Parathyroid adenoma (tissue), 2 donors: ENCODE results near the gene ZNHIT6.
"Not testable (repeated sequence)": the region's sequence is repeated elsewhere in the genome, so short reads cannot be mapped to it uniquely, and the experiment has no call there.

Source experiments
- H2AFZ ChIP-seq: fragments of 300-600 bp; sonication (generic); one replicate; pipeline ENCODE4 v1.7.0; 2017; ENCODE audit warnings: antibody characterized with exemption, mild to moderate bottlenecking
- H3K27ac ChIP-seq: fragments of 300-600 bp; sonication (generic); one replicate; pipeline ENCODE4 v1.7.0; 2017
- H3K27me3 ChIP-seq: fragments of 300-600 bp; sonication (generic); one replicate; pipeline ENCODE4 v1.7.0; 2017; ENCODE audit warnings: low read length; ENCODE audit not compliant: control insufficient read depth, insufficient read depth
- H3K36me3 ChIP-seq: fragments of 300-600 bp; sonication (generic); one replicate; pipeline ENCODE4 v1.7.0; 2017; ENCODE audit warnings: low read length; ENCODE audit not compliant: control insufficient read depth, insufficient read depth
- H3K4me1 ChIP-seq: fragments of 300-600 bp; sonication (generic); one replicate; pipeline ENCODE4 v1.7.0; 2017; ENCODE audit warnings: control low read depth
- H3K4me2 ChIP-seq: fragments of 300-600 bp; sonication (generic); one replicate; pipeline ENCODE4 v1.7.0; 2017; ENCODE audit warnings: low read length
- H3K4me3 ChIP-seq: fragments of 300-600 bp; sonication (generic); one replicate; pipeline ENCODE4 v1.7.0; 2017; ENCODE audit warnings: low read depth, low read length
- H3K79me2 ChIP-seq: fragments of 300-600 bp; sonication (generic); one replicate; pipeline ENCODE4 v1.7.0; 2017; ENCODE audit warnings: control low read depth
- H3K9ac ChIP-seq: fragments of 300-600 bp; sonication (generic); one replicate; pipeline ENCODE4 v1.7.0; 2017; ENCODE audit warnings: mild to moderate bottlenecking
- H3K9me3 ChIP-seq: fragments of 300-600 bp; sonication (generic); one replicate; pipeline ENCODE4 v1.7.0; 2017; ENCODE audit warnings: low read length; ENCODE audit not compliant: control insufficient read depth
- TF ChIP-seq, protein P1 (sequence below): fragments of 300-600 bp; sonication (generic); IDR thresholded peaks from one replicate; pipeline ENCODE4 v1.7.0; 2017; ENCODE audit warnings: antibody characterized with exemption, mild to moderate bottlenecking
- donor health status: primary hyperparathyroidism.

Gene ZNHIT6

DNA sequence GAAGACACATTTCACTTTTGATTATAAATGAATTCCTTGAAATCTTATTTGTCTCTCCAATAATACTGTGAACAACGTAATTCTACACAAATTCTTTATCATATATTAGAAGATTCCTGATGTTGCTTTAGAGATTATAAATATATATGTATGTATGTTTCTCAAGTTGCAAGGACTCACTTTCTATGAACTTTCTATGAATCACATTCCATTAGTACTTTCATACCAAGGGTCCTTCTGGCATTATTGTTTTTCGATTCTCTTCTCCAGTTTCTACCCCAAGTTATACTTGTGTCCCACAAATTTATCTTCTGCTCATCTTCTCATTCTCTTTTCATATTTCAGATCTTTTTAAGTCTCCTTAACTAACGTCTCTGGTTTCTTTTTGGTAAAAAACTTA, 55.9 kb downstream of the ZNHIT6 start:
- Histone ChIP-seq H3K79me2 (no peaks in the 10 kb centered on the region), H3K27ac (no peak overlapping the region), H3K4me1 (no peaks in the 10 kb centered on the region), H3K27me3 (no peaks in the 10 kb centered on the region), H3K36me3 (no peaks in the 10 kb centered on the region), H2AFZ (no peak overlapping the region), H3K9me3 (no peaks in the 10 kb centered on the region), H3K4me3 (no peak overlapping the region), H3K4me2 (no peak overlapping the region), H3K9ac (no peak overlapping the region)
- TF ChIP-seq, protein P1, sequence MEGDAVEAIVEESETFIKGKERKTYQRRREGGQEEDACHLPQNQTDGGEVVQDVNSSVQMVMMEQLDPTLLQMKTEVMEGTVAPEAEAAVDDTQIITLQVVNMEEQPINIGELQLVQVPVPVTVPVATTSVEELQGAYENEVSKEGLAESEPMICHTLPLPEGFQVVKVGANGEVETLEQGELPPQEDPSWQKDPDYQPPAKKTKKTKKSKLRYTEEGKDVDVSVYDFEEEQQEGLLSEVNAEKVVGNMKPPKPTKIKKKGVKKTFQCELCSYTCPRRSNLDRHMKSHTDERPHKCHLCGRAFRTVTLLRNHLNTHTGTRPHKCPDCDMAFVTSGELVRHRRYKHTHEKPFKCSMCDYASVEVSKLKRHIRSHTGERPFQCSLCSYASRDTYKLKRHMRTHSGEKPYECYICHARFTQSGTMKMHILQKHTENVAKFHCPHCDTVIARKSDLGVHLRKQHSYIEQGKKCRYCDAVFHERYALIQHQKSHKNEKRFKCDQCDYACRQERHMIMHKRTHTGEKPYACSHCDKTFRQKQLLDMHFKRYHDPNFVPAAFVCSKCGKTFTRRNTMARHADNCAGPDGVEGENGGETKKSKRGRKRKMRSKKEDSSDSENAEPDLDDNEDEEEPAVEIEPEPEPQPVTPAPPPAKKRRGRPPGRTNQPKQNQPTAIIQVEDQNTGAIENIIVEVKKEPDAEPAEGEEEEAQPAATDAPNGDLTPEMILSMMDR, result no peak

DNA sequence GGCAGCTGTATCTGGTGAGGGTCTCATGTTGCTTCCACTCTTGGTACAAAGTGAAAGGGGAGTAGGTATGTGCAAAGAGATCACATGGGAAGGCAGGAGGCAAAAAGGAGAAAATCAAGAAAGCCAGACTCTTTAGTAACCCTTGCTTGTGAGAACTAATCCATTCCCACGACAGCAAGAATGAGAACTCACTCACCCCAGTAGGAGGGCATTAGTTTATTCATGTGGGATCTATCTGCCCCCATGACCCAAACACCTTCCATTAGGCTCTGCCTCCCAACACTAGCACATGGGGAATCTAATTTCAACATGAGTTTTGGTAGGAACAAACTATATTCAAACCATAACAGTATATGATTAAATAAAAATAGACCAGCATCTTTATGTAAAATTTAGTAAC, 57.6 kb downstream of the ZNHIT6 start:
- Histone ChIP-seq H3K9me3 (no peaks in the 10 kb centered on the region), H3K79me2 (no peaks in the 10 kb centered on the region), H3K27ac (no peak overlapping the region), H2AFZ (no peak overlapping the region), H3K4me2 (no peak overlapping the region), H3K27me3 (no peaks in the 10 kb centered on the region), H3K9ac (no peak overlapping the region), H3K4me3 (no peak overlapping the region), H3K4me1 (no peaks in the 10 kb centered on the region), H3K36me3 (no peaks in the 10 kb centered on the region)
- TF ChIP-seq, protein P1, result no peak

DNA sequence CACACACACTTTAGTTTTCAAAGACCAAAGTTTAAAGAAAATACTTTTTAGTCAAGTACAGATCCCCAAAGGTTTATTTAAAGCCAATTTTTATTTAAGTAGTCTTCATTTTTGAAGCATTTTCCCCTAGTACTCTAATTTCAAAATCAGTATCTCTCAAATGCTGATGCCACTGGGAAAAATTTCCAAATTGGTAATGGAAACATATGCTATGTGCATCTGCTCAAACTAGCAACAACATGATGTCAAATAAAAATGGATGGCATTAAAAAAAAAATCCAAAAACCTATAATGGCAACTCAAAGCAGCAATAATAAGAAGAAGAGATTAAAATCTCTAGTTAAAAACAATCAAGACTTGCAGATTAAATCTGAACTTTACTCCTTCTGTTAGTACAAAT, 58.6 kb downstream of the ZNHIT6 start:
- TF ChIP-seq, protein P1, result no peak
- H3K27ac ChIP-seq, result no peak overlapping the region

DNA sequence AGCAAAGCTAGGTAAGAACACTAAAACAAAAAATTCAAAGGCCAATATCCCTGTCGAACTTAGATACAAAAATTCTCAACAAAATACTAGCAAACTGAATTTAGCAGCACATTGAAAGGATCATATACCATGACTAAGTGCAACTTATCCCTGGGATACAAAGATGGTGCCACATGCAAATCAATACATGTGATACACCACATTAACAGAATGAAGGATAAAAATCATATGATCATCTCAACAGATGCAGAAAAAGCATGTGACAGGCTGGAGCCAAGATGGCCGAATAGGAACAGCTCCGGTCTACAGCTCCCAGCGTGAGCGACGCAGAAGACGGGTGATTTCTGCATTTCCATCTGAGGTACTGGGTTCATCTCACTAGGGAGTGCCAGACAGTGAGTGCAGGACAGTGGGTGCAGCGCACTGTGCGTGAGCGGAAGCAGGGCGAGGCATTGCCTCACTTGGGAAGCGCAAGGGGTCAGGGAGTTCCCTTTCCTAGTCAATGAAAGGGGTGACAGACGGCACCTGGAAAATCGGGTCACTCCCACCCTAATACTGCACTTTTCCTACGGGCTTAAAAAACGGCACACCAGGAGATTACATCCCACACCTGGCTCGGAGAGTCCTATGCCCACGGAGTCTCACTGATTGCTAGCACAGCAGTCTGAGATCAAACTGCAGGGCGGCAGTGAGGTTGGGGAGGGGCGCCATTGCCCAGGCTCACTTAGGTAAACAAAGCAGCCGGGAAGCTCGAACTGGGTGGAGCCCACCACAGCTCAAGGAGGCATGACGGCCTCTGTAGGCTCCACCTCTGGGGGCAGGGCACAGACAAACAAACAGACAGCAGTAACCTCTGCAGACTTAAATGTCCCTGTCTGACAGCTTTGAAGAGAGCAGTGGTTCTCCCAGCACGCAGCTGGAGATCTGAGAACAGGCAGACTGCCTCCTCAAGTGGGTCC, 66.4 kb downstream of the ZNHIT6 start:
- H2AFZ ChIP-seq, H3K36me3 ChIP-seq, H3K9me3 ChIP-seq, H3K27me3 ChIP-seq, H3K4me2 ChIP-seq, H3K9ac ChIP-seq, H3K27ac ChIP-seq, H3K4me1 ChIP-seq, H3K4me3 ChIP-seq, H3K79me2 ChIP-seq: not testable (repeated sequence)

More for the DNA sequence above, 58.6 kb downstream of the ZNHIT6 start:
- no peak overlapping the region for H3K4me2 ChIP-seq
- H2AFZ ChIP-seq, result no peak overlapping the region
- H3K9ac ChIP-seq, result no peak overlapping the region
- no peaks in the 10 kb centered on the region for H3K4me1 ChIP-seq
- H3K4me3 ChIP-seq, result no peak overlapping the region
- H3K9me3 ChIP-seq, result no peaks in the 10 kb centered on the region
- H3K27me3 ChIP-seq, result no peaks in the 10 kb centered on the region
- no peaks in the 10 kb centered on the region for H3K36me3 ChIP-seq
- H3K79me2 ChIP-seq, result no peaks in the 10 kb centered on the region

DNA sequence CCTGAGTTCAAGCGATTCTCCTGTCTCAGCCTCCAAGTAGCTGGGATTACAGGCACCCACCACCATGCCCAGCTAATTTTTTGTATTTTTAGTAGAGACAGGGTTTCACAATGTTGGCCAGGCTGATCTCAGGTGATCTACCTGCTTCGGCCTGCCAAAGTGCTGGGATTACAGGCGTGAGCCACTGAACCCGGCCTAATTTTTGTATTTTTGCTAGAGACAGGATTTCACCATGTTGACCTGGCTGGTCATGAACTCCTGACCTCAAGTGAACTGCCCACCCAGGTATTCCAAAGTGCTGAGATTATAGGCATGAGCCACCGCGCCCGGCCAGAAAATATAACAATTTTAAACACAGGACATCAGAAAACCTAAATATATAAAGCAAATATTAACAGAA, 68.3 kb downstream of the ZNHIT6 start:
- not testable (repeated sequence) for H2AFZ ChIP-seq, H3K4me1 ChIP-seq, H3K9ac ChIP-seq, H3K9me3 ChIP-seq, H3K4me2 ChIP-seq, H3K79me2 ChIP-seq, H3K27me3 ChIP-seq, H3K4me3 ChIP-seq, H3K27ac ChIP-seq, H3K36me3 ChIP-seq
